Prostate gland (tissue), 2 donors: ENCODE results near the gene GORASP1.

Experiments
- CTCF ChIP-seq, 4 experiments: fragments of 200-600 bp in 2 of 4; fragments of 450-650 bp in 2 of 4; sonication (generic) in 2 of 4; IDR thresholded peaks; 1 replicate in 3 of 4; 2 replicates in 1 of 4; pipeline ENCODE4 v1.5.1; 2016 to 2019; ENCODE audit warnings: antibody characterized with exemption in 4 of 4, mild to moderate bottlenecking in 2 of 4, moderate library complexity in 2 of 4
- POLR2A ChIP-seq: fragments of 450-650 bp; IDR thresholded peaks from one replicate; pipeline ENCODE4 v1.6.1; 2016; ENCODE audit warnings: antibody characterized with exemption, mild to moderate bottlenecking

- TF ChIP-seq CTCF (IDR thresholded peaks at IDR 0.05) (peak in 1 of 4 experiments; percentile 18), POLR2A (no peak)
These were observed 42.8 kb upstream of the GORASP1 start for GRCh38 chr3:39150148-39150802.
